HL-60 (cell line): ENCODE results near the gene PRRT1B.

Experiments
- CTCF ChIP-seq: IDR thresholded peaks from one replicate; pipeline ENCODE4 v1.5.1; 2011; ENCODE audit warnings: low read length, control low read depth, inconsistent platforms; ENCODE audit not compliant: insufficient read depth
- REST ChIP-seq: IDR thresholded peaks from 2 replicates; pipeline ENCODE4 v1.6.1; 2012; ENCODE audit warnings: low read depth; ENCODE audit not compliant: insufficient replicate concordance
- SPI1 ChIP-seq: IDR thresholded peaks from 2 replicates; pipeline ENCODE4 v1.6.1; 2012; ENCODE audit warnings: low read depth, mild to moderate bottlenecking, borderline replicate concordance

- TF ChIP-seq CTCF (no peak), REST (no peak), SPI1 (no peak)
Observed at GRCh38 chr9:131500377-131500776, 44.9 kb upstream of the PRRT1B start.
